GM12878 (cell line): ENCODE data around the gene RFC4. TPM values are rescaled to one million over a fixed set of nuclear protein-coding genes. Genes with fewer than 3 reads are reported as not detected.

Experiments
- ATAC-seq: fragments of 200-7000 bp; cut with Tn5 transposase; 3 replicates; pipeline ENCODE4 v1.9.1; 2020; ENCODE audit warnings: mild to moderate bottlenecking, moderate library complexity
- BruUV-seq: library from RNA; stranded (reverse); fragments of 400-500 nt; replicated peaks from 2 replicates; lab custom pipeline; 2021; lab: Mats Ljungman, UMichigan
- CTCF ChIA-PET: fragments of 300-600 bp; sonication (Branson Sonifier 250); formaldehyde crosslinking; extraction: SDS; loops from one replicate; lab custom pipeline; 2021; ENCODE audit warnings: inconsistent platforms; lab: Yijun Ruan, JAX
- POLR2A ChIA-PET: fragments of 350-600 bp; formaldehyde crosslinking; extraction: SDS; loops from one replicate; lab custom pipeline; 2021; ENCODE audit warnings: inconsistent platforms; lab: Charles Lee
- RAD21 ChIA-PET: fragments of 300-600 bp; sonication (Branson Sonifier 250); formaldehyde crosslinking; loops from one replicate; lab custom pipeline; 2023; ENCODE audit warnings: antibody characterized with exemption; ENCODE audit not compliant: unreplicated experiment; lab: Charles Lee
- SMC1A ChIA-PET: fragments of 300-600 bp; sonication (Branson Sonifier 250); formaldehyde crosslinking; loops from one replicate; lab custom pipeline; 2023; ENCODE audit not compliant: unreplicated experiment, uncharacterized antibody; lab: Charles Lee
- DNase-seq: peaks from one replicate; pipeline ENCODE4 v3.0.0-alpha.2; 2011; ENCODE audit warnings: low read depth, low spot score
- FAIRE-seq: peaks from 3 replicates; lab custom pipeline; 2011; peaks lifted over from hg19 to GRCh38; lab: Jason Lieb, UNC
- H2AFZ ChIP-seq: 2 replicates; pipeline ENCODE4 v1.6.0; 2011; ENCODE audit warnings: low read depth, low read length, control low read depth; ENCODE audit not compliant: control insufficient read depth
- H3K27ac ChIP-seq: 2 replicates; pipeline ENCODE4 v1.5.1; 2011; ENCODE audit warnings: control low read depth; ENCODE audit not compliant: control insufficient read depth, insufficient read depth
- H3K27me3 ChIP-seq, 2 experiments: replicated peaks in 1 of 2; 2 replicates each; pipeline versions ENCODE4 v1.6.0 to v1.6.1; 2011; ENCODE audit warnings: low read length in 1 of 2; ENCODE audit not compliant: control insufficient read depth in 2 of 2, insufficient read depth in 2 of 2
- H3K36me3 ChIP-seq, 2 experiments: 2 replicates each; pipeline ENCODE4 v1.5.1; 2011; ENCODE audit warnings: low read length in 1 of 2; ENCODE audit not compliant: control insufficient read depth in 2 of 2, insufficient read depth in 2 of 2
- H3K4me1 ChIP-seq: 2 replicates; pipeline ENCODE4 v1.6.1; 2011; ENCODE audit warnings: mild to moderate bottlenecking, low read length, moderate library complexity, mixed read lengths; ENCODE audit not compliant: control insufficient read depth, insufficient read depth
- H3K4me2 ChIP-seq: 2 replicates; pipeline ENCODE4 v1.6.0; 2011; ENCODE audit warnings: control low read depth; ENCODE audit not compliant: control insufficient read depth, insufficient read depth
- H3K4me3 ChIP-seq: fragments of 200-600 bp; sonication (generic); 2 replicates; pipeline ENCODE4 v1.5.1; 2016
- H3K79me2 ChIP-seq: 2 replicates; pipeline ENCODE4 v1.6.0; 2011; ENCODE audit warnings: low read length; ENCODE audit not compliant: control insufficient read depth, insufficient read depth
- H3K9ac ChIP-seq: 2 replicates; pipeline ENCODE4 v1.8.0; 2011; ENCODE audit warnings: low read length, control low read depth, mixed read lengths; ENCODE audit not compliant: control insufficient read depth, insufficient read depth
- H3K9me3 ChIP-seq: replicated peaks from 3 replicates; pipeline ENCODE4 v1.5.1; 2011; ENCODE audit warnings: mild to moderate bottlenecking, low read length; ENCODE audit not compliant: control insufficient read depth, insufficient read depth
- H4K20me1 ChIP-seq: 2 replicates; pipeline ENCODE4 v1.6.0; 2011; ENCODE audit not compliant: control insufficient read depth, insufficient read depth
- ATF7 ChIP-seq: fragments of 450-650 bp; IDR thresholded peaks from 2 replicates; pipeline ENCODE4 v1.6.1; 2016; ENCODE audit warnings: low read depth, mild to moderate bottlenecking
- CEBPB ChIP-seq, 2 experiments: fragments of 150-350 bp in 1 of 2; IDR thresholded peaks; 2 replicates each; pipeline ENCODE4 v1.6.1; 2012 to 2014; ENCODE audit warnings: low read depth in 2 of 2, low read length in 2 of 2, borderline replicate concordance in 1 of 2, inconsistent platforms in 1 of 2
- EED ChIP-seq: sonication (generic); IDR thresholded peaks from 2 replicates; pipeline ENCODE4 v1.6.1; 2016; ENCODE audit warnings: antibody characterized with exemption, low read depth
- EGR1 ChIP-seq, 2 experiments: IDR thresholded peaks; 1 replicate in 1 of 2; 2 replicates in 1 of 2; pipeline ENCODE4 v1.6.1; 2011 to 2012; ENCODE audit warnings: low read depth in 2 of 2, low read length in 2 of 2, borderline replicate concordance in 1 of 2, mild to moderate bottlenecking in 1 of 2, moderate library complexity in 1 of 2
- ESRRA ChIP-seq: IDR thresholded peaks from 2 replicates; pipeline ENCODE4 v1.6.1; 2012; ENCODE audit warnings: mild to moderate bottlenecking, low read length, improper control_type of control experiment
- ETV6 ChIP-seq, 2 experiments: fragments of 450-650 bp in 1 of 2; IDR thresholded peaks in 1 of 2; conservative IDR thresholded peaks in 1 of 2; 2 replicates each; pipeline ENCODE4 v1.6.1; 2014; ENCODE audit warnings: antibody characterized with exemption in 1 of 2, borderline replicate concordance in 1 of 2, low read depth in 1 of 2, mild to moderate bottlenecking in 1 of 2, moderate library complexity in 1 of 2
- HDGF ChIP-seq: fragments of 450-650 bp; IDR thresholded peaks from 2 replicates; pipeline ENCODE4 v1.6.1; 2016; ENCODE audit warnings: antibody characterized with exemption
- IKZF2 ChIP-seq, 2 experiments: fragments of 450-650 bp; IDR thresholded peaks; 2 replicates each; pipeline ENCODE4 v1.6.1; 2017; ENCODE audit warnings: mild to moderate bottlenecking in 2 of 2, moderate library complexity in 2 of 2
- NFYB ChIP-seq: IDR thresholded peaks from 2 replicates; pipeline ENCODE4 v1.6.1; 2011; ENCODE audit warnings: low read depth, mild to moderate bottlenecking, low read length, improper control_type of control experiment, moderate library complexity; ENCODE audit not compliant: insufficient read depth
- PBX3 ChIP-seq: IDR thresholded peaks from 2 replicates; pipeline ENCODE4 v1.6.1; 2011; ENCODE audit warnings: mild to moderate bottlenecking, low read depth, low read length, moderate library complexity; ENCODE audit not compliant: insufficient replicate concordance
- RBBP5 ChIP-seq: fragments of 200-600 bp; sonication (generic); conservative IDR thresholded peaks from 2 replicates; pipeline ENCODE4 v1.6.1; 2016
- SIN3A ChIP-seq: IDR thresholded peaks from 2 replicates; pipeline ENCODE4 v1.6.1; 2012; ENCODE audit warnings: low read depth, low read length, improper control_type of control experiment
- SMAD5 ChIP-seq: IDR thresholded peaks from 2 replicates; pipeline ENCODE4 v1.6.1; 2016; ENCODE audit warnings: antibody characterized with exemption, low read depth
- SPI1 ChIP-seq: IDR thresholded peaks from 2 replicates; pipeline ENCODE4 v1.6.1; 2011; ENCODE audit warnings: low read depth, mild to moderate bottlenecking, low read length, moderate library complexity, borderline replicate concordance; ENCODE audit not compliant: insufficient read depth
- STAT3 ChIP-seq: IDR thresholded peaks from 2 replicates; pipeline ENCODE4 v1.6.1; 2011; ENCODE audit warnings: low read depth, low read length, improper control_type of control experiment
- ZSCAN29 ChIP-seq: fragments of 450-650 bp; IDR thresholded peaks from 2 replicates; pipeline ENCODE4 v1.6.1; 2017; ENCODE audit warnings: mild to moderate bottlenecking, moderate library complexity
- ZZZ3 ChIP-seq: IDR thresholded peaks from 2 replicates; pipeline ENCODE4 v1.6.1; 2011; ENCODE audit warnings: low read depth; ENCODE audit not compliant: control insufficient read depth, insufficient read length
- WGBS: methylation state at CpG from one replicate; pipeline ENCODE4 v1.1.6; 2016; ENCODE audit warnings: low lambda C conversion rate; ENCODE audit not compliant: insufficient replicate concordance, insufficient coverage; ENCODE audit errors: missing lambda C conversion rate; 5-methylcytosine and 5-hydroxymethylcytosine counted together
- in situ Hi-C: fragments of 300-500 bp; cut with MboI; formaldehyde crosslinking; loops from 9 replicates; pipeline ENCODE4 v1.14.3; 2018; ENCODE audit warnings: mixed read lengths
- intact Hi-C: fragments of 100-400 bp; cut with micrococcal nuclease; formaldehyde crosslinking; loops from one replicate; pipeline ENCODE4 v1.14.2; 2022; ENCODE audit not compliant: unreplicated experiment
- polyA plus RNA-seq, 11 experiments: library from polyadenylated mRNA; depleted of rRNA in 4 of 11; unstranded in 6 of 11; stranded (reverse) in 5 of 11; fragments of >200 nt; fragmentation: Nextera tagmentation in 4 of 11; fragmentation: Illumina TruSeq in 1 of 11; extraction: Ambion mirVana in 4 of 11; extraction: Trizol in 1 of 11; gene quantifications; 1 replicate in 1 of 11; 2 replicates in 10 of 11; pipeline versions ENCODE4 v1.2.1 to v1.2.3, GENCODE V29; 2011 to 2016; ENCODE audit warnings: inconsistent platforms in 2 of 11, missing spikeins in 2 of 11, low read depth in 1 of 11
- total RNA-seq, 4 experiments: library from RNA; depleted of rRNA in 3 of 4; stranded (reverse); fragments of >200 nt in 3 of 4; fragmentation: Illumina TruSeq in 1 of 4; extraction: Trizol in 1 of 4; gene quantifications; 2 replicates each; pipeline versions ENCODE4 v1.2.1 to v1.2.3, GENCODE V29; 2013 to 2021

Gene RFC4
- total and polyA plus RNA-seq, 10 of the 15 experiments (the other 5 are each of a cell fraction or from before 2014, with no cell fraction given) = 49.1 to 144 (median 112) TPM

- no peaks in the 10 kb centered on the region for H3K9me3 ChIP-seq
- TF ChIP-seq NFYB = no peak
- TF ChIP-seq CEBPB (IDR thresholded peaks at IDR 0.05; ENCODE audit: borderline replicate concordance in 1 of 2, low read depth in 2 of 2, low read length in 2 of 2) = no peak
- TF ChIP-seq, all 136 proteins: peak for 0
- Histone ChIP-seq H4K20me1 (no peaks in the 10 kb centered on the region), H3K4me1 (peaks cover 20% of the 10 kb centered on the region), H3K36me3 (peaks cover 1 to 5% of the 10 kb centered on the region in 2 experiments; a peak in 3 of 4 replicates), H3K79me2 (peaks cover 32% of the 10 kb centered on the region), H3K9ac (no peak overlapping the region), H3K4me3 (no peak overlapping the region), H2AFZ (no peak overlapping the region), H3K4me2 (no peak overlapping the region), H3K27me3 (no peaks in the 10 kb centered on the region), H3K27ac (no peak overlapping the region)
- intact Hi-C loops = no loop called here
- ChIA-PET POLR2A (interaction anchor here (0.8 kb wide), 1 partner anchor 80 kb away, joined by 3 read pairs; no protein-coding TSS in a partner anchor), SMC1A (interaction anchor here (0.7 kb wide), 1 partner anchor 284 kb away, joined by 3 read pairs; no protein-coding TSS in a partner anchor), CTCF (interaction anchor here (0.6 to 1.4 kb wide), 3 partner anchors 19 to 362 kb away, joined by 3 to 4 read pairs (median 4); no protein-coding TSS in a partner anchor), RAD21 (no interaction called here)
- no peak for DNase-seq
- no TSS peak for BruUV-seq
- no peak for FAIRE-seq
- in situ Hi-C loops = no loop called here
- 82% methylated on average over 3 of the region's 3 CpGs for WGBS
- ATAC-seq = no peak
Observed at GRCh38 chr3:186802701-186803100, 3.6 kb downstream of the RFC4 start.

- H4K20me1 ChIP-seq = no peaks in the 10 kb centered on the region
- POLR2A ChIA-PET = interaction anchor here (0.7 to 1.5 kb wide), 2 partner anchors 15 to 183 kb away, joined by 3 to 10 read pairs; no protein-coding TSS in a partner anchor
- 100% methylated on average over 1 of the region's 1 CpG for WGBS
- TF ChIP-seq HDGF = no peak
- TF ChIP-seq ATF7 = no peak
- TF ChIP-seq ZZZ3 = no peak
- TF ChIP-seq EGR1 (IDR thresholded peaks at IDR 0.05; ENCODE audit: borderline replicate concordance in 1 of 2, low read depth in 2 of 2, low read length in 2 of 2) = no peak
- TF ChIP-seq SIN3A = no peak
- TF ChIP-seq IKZF2 (IDR thresholded peaks at IDR 0.05) = no peak
- no peak for TF ChIP-seq STAT3
- no peak for TF ChIP-seq ZSCAN29
- no peak for TF ChIP-seq ETV6 (conservative IDR thresholded peaks at IDR 0.05 in 1 of 2, IDR thresholded peaks at IDR 0.05 in 1 of 2; ENCODE audit: borderline replicate concordance in 1 of 2, low read depth in 1 of 2)
- TF ChIP-seq SPI1 = no peak
- TF ChIP-seq SMAD5 = no peak
- no peak for TF ChIP-seq ESRRA
- no peak for TF ChIP-seq PBX3
- no peak for TF ChIP-seq EED
- no peak for TF ChIP-seq RBBP5
Observed at GRCh38 chr3:186800285-186800684, 6.0 kb downstream of the RFC4 start.

More at GRCh38 chr3:186800285-186800684, 6.0 kb downstream of the RFC4 start:
- DNase-seq (no peak), FAIRE-seq (no peak), ATAC-seq (peak; percentile 32; the same call in 1 of the 3 replicates)
- no peaks in the 10 kb centered on the region for H3K9me3 ChIP-seq
- H3K4me3 ChIP-seq = no peak overlapping the region
- RAD21 ChIA-PET = no interaction called here
- no peak overlapping the region for H3K27ac ChIP-seq
- H3K36me3 ChIP-seq = peaks cover 3 to 10% of the 10 kb centered on the region in 2 experiments; a peak in 3 of 4 replicates
- CTCF ChIA-PET = interaction anchor here (0.9 kb wide), 1 partner anchor 185 kb away, joined by 4 read pairs; no protein-coding TSS in a partner anchor
- in situ Hi-C loops = no loop called here
- SMC1A ChIA-PET = interaction anchor here (0.9 kb wide), 1 partner anchor 8 kb away, joined by 3 read pairs; no protein-coding TSS in a partner anchor
- H2AFZ ChIP-seq = no peak overlapping the region
- BruUV-seq = no TSS peak
- H3K79me2 ChIP-seq = peaks cover 14% of the 10 kb centered on the region
- no peaks in the 10 kb centered on the region for H3K27me3 ChIP-seq
- H3K4me1 ChIP-seq = peaks cover 12% of the 10 kb centered on the region
- no peak overlapping the region for H3K9ac ChIP-seq
- intact Hi-C loops = no loop called here
- no peak overlapping the region for H3K4me2 ChIP-seq
